ENCODE measurements around the gene CHTF18.
"Not testable (repeated sequence)": the region's sequence is repeated elsewhere in the genome, so short reads cannot be mapped to it uniquely, and the experiment has no call there.

CHTF18 gene

DNA sequence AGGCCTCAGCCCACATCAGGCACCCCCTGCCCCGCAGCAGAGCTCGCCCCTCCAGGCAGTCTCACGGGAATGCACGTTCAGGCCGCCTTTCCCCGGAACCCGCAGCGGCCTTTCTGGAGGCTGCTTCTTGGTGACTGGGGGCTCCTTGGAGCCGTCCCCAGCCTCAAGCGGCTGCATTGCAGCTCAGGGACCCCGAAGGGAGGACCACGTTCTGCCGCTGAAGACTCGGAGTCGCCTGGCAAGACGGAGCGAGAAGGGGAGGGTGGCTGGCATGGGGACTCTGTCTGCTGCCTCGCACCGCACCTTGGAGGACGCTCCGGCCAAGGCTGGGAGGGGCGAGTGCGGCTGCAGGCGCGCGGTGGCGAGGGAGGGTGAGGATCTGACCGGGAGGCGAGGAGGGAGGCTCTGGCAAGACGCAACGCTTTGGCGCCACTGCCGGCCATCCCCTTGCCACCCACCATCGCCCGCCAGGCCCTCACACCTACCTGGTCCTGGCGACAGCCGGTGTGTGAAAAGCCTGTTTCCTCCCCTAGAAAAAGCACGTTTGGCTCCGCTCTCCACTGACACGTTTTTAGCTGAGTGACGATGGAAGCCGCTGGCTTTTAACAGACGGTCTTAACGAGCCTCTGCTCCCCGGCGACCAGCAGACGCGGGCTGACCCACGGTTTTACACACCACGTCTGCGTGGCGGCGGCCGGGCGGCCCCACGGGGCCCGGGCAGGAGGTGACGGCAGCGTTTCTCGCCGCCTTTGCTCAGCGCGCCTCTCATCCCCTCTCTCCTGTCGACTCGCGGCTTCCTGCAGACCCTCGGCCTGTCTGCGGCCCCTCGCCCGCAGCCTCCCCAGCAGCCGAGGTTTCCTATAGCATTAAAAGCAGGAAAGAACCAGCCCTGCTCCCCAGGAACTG is 28.8 kb downstream of the CHTF18 start:
- H3K4me3 ChIP-seq (ENCODE audit: low read depth, low read length): no peak overlapping the region
- no peaks in the 10 kb centered on the region for H3K27me3 ChIP-seq (ENCODE audit: control insufficient read depth, insufficient read depth, low read length)
- no peak overlapping the region for H3K27ac ChIP-seq (ENCODE audit: low read depth, low read length)
- no peaks in the 10 kb centered on the region for H3K36me3 ChIP-seq (ENCODE audit: control insufficient read depth, insufficient read depth, low read length)
- H3K9ac ChIP-seq (ENCODE audit: low read depth, low read length): no peak overlapping the region
- peaks cover 3% of the 10 kb centered on the region; the same call in 1 of the 2 replicates for H3K9me3 ChIP-seq (ENCODE audit: control insufficient read depth, insufficient read depth, low read length)
- no peaks in the 10 kb centered on the region for H3K4me1 ChIP-seq (ENCODE audit: control insufficient read depth, insufficient read depth, low read length)

DNA sequence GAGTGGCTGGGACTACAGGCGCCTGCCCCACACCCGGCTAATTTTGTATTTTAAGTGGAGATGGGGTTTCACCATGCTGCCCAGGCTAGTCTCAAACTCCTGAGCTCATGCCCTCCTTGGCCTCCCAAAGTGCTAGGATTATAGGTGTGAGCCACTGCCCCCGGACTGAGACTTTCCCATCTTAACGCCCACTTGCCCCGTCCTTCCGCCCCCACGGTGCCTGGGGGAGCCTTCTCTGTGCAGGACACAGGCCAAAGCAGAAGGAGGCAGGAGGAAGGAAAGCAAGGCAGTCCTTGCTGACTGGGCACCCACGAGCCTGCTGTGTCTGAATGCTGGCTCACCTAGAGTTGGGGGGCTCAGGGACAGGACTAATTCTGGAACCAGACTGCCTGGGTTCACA is 29.7 kb downstream of the CHTF18 start:
- Histone ChIP-seq H3K27ac (ENCODE audit: low read depth, low read length) (no peak overlapping the region), H3K9me3 (ENCODE audit: control insufficient read depth, insufficient read depth, low read length) (peaks cover 3% of the 10 kb centered on the region; the same call in 1 of the 2 replicates), H3K36me3 (ENCODE audit: control insufficient read depth, insufficient read depth, low read length) (no peaks in the 10 kb centered on the region), H3K27me3 (ENCODE audit: control insufficient read depth, insufficient read depth, low read length) (no peaks in the 10 kb centered on the region), H3K9ac (ENCODE audit: low read depth, low read length) (no peak overlapping the region), H3K4me3 (ENCODE audit: low read depth, low read length) (no peak overlapping the region), H3K4me1 (ENCODE audit: control insufficient read depth, insufficient read depth, low read length) (no peaks in the 10 kb centered on the region)

DNA sequence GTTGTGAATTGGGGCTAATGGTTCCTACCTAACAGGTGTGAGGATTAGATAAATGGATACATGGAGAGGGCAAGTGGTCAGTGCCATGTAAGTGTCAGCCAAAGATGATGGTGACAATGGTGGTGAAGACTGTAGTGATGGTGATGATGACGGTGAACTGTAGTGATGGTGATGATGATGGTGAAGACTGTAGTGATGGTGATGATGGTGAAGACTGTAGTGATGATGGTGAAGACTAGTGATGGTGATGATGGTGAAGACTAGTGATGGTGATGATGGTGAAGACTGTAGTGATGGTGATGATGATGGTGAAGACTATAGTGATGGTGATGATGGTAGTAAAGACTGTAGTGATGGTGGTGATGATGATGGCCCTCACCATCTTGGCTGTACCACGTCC is 30.2 kb downstream of the CHTF18 start:
- no peaks in the 10 kb centered on the region for H3K27me3 ChIP-seq (ENCODE audit: control insufficient read depth, insufficient read depth, low read length)
- peaks cover 3% of the 10 kb centered on the region; the same call in 1 of the 2 replicates for H3K9me3 ChIP-seq (ENCODE audit: control insufficient read depth, insufficient read depth, low read length)
- no peak overlapping the region for H3K4me3 ChIP-seq (ENCODE audit: low read depth, low read length)
- no peaks in the 10 kb centered on the region for H3K36me3 ChIP-seq (ENCODE audit: control insufficient read depth, insufficient read depth, low read length)
- no peak overlapping the region for H3K27ac ChIP-seq (ENCODE audit: low read depth, low read length)
- no peak overlapping the region for H3K9ac ChIP-seq (ENCODE audit: low read depth, low read length)
- H3K4me1 ChIP-seq (ENCODE audit: control insufficient read depth, insufficient read depth, low read length): no peaks in the 10 kb centered on the region

DNA sequence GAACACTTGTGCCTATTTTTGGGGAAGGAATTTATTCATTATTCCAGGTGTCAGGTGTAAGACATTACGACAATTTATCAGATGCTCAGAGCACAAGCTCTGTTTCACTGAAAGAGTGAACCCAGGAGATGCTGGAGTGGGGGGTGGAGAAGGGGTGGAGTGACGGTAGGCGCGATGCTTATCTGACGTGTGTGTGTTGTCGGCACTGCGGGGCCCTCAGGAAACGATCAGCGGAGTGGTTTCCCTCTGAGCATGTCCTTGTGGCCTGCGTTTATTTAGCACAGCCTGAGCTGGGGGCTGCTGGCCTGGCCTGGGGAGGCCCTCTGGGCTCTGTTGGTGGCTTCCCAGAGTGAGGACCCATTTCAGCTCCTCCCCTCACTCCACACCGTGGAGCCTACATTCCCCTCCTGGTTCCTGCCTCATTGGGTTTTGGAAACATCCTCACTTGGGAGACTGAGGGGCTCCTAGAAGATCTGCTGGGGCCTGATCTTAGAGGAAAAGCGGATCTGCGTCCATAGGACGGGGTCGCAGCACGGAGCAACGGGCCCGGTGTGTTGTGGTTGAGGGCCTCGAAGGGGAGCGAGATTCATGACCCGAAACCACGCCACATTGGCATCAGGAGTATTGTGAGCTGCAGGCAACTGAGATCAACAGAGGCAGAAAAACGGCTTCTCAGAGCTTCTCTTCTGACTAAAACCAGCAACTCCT is 31.1 kb downstream of the CHTF18 start:
- H3K4me1 ChIP-seq (ENCODE audit: control insufficient read depth, insufficient read depth, low read length): no peaks in the 10 kb centered on the region
- no peak overlapping the region for H3K27ac ChIP-seq (ENCODE audit: low read depth, low read length)
- no peak overlapping the region for H3K4me3 ChIP-seq (ENCODE audit: low read depth, low read length)

GRCh38 chr16:820044-820408 is 31.6 kb downstream of the CHTF18 start:
- not testable (repeated sequence) for H3K4me3 ChIP-seq (ENCODE audit: low read depth, low read length); H3K36me3 ChIP-seq (ENCODE audit: control insufficient read depth, insufficient read depth, low read length); H3K9ac ChIP-seq (ENCODE audit: low read depth, low read length); H3K9me3 ChIP-seq (ENCODE audit: control insufficient read depth, insufficient read depth, low read length); H3K27me3 ChIP-seq (ENCODE audit: control insufficient read depth, insufficient read depth, low read length); H3K4me1 ChIP-seq (ENCODE audit: control insufficient read depth, insufficient read depth, low read length); H3K27ac ChIP-seq (ENCODE audit: low read depth, low read length)

More for the DNA sequence above, 31.1 kb downstream of the CHTF18 start:
- H3K36me3 ChIP-seq (ENCODE audit: control insufficient read depth, insufficient read depth, low read length): no peaks in the 10 kb centered on the region
- H3K9ac ChIP-seq (ENCODE audit: low read depth, low read length): no peak overlapping the region
- H3K9me3 ChIP-seq (ENCODE audit: control insufficient read depth, insufficient read depth, low read length): peaks cover 3% of the 10 kb centered on the region; the same call in 1 of the 2 replicates
- H3K27me3 ChIP-seq (ENCODE audit: control insufficient read depth, insufficient read depth, low read length): no peaks in the 10 kb centered on the region

- H3K27me3 ChIP-seq (ENCODE audit: control insufficient read depth, insufficient read depth, low read length): no peaks in the 10 kb centered on the region
- H3K27ac ChIP-seq (ENCODE audit: low read depth, low read length): no peak overlapping the region
- no peak overlapping the region for H3K4me3 ChIP-seq (ENCODE audit: low read depth, low read length)
- peaks cover 3% of the 10 kb centered on the region; the same call in 1 of the 2 replicates for H3K9me3 ChIP-seq (ENCODE audit: control insufficient read depth, insufficient read depth, low read length)
- H3K9ac ChIP-seq (ENCODE audit: low read depth, low read length): no peak overlapping the region
- no peaks in the 10 kb centered on the region for H3K36me3 ChIP-seq (ENCODE audit: control insufficient read depth, insufficient read depth, low read length)
- H3K4me1 ChIP-seq (ENCODE audit: control insufficient read depth, insufficient read depth, low read length): no peaks in the 10 kb centered on the region
Measured at GRCh38 chr16:820748-821147, 32.3 kb downstream of the CHTF18 start.

- Histone ChIP-seq H3K4me3 (ENCODE audit: low read depth, low read length) (no peak overlapping the region), H3K4me1 (ENCODE audit: control insufficient read depth, insufficient read depth, low read length) (no peaks in the 10 kb centered on the region), H3K27me3 (ENCODE audit: control insufficient read depth, insufficient read depth, low read length) (no peaks in the 10 kb centered on the region), H3K27ac (ENCODE audit: low read depth, low read length) (no peak overlapping the region), H3K36me3 (ENCODE audit: control insufficient read depth, insufficient read depth, low read length) (no peaks in the 10 kb centered on the region), H3K9ac (ENCODE audit: low read depth, low read length) (no peak overlapping the region), H3K9me3 (ENCODE audit: control insufficient read depth, insufficient read depth, low read length) (peaks cover 3% of the 10 kb centered on the region; the same call in 1 of the 2 replicates)
Measured at GRCh38 chr16:821751-822150, 33.3 kb downstream of the CHTF18 start.

- no peak overlapping the region for H3K27ac ChIP-seq (ENCODE audit: low read depth, low read length)
- H3K4me1 ChIP-seq (ENCODE audit: control insufficient read depth, insufficient read depth, low read length): no peaks in the 10 kb centered on the region
- no peak overlapping the region for H3K9ac ChIP-seq (ENCODE audit: low read depth, low read length)
- H3K9me3 ChIP-seq (ENCODE audit: control insufficient read depth, insufficient read depth, low read length): peaks cover 3% of the 10 kb centered on the region; the same call in 1 of the 2 replicates
- H3K27me3 ChIP-seq (ENCODE audit: control insufficient read depth, insufficient read depth, low read length): no peaks in the 10 kb centered on the region
- H3K36me3 ChIP-seq (ENCODE audit: control insufficient read depth, insufficient read depth, low read length): no peaks in the 10 kb centered on the region
- H3K4me3 ChIP-seq (ENCODE audit: low read depth, low read length): no peak overlapping the region
Measured at GRCh38 chr16:822174-822908, 33.9 kb downstream of the CHTF18 start.

DNA sequence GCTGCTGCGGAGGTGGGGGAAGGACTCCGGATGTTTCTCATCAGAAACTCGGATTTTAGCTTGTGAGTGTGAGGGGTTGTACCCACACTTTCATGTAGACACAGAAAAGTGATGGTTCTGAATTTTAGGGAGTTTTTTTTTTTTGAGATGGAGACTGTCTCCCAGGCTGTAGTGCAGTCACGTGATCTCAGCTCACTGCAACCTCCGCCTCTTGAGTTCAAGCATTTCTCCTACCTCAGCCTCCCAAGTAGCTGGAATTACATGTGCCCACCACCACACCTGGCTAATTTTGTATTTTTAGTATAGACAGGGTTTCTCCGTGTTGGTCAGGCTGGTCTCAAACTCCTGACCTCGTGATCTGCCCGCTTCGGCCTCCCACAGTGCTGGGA is 34.5 kb downstream of the CHTF18 start:
- Histone ChIP-seq H3K9me3 (ENCODE audit: control insufficient read depth, insufficient read depth, low read length) (peaks cover 3% of the 10 kb centered on the region; the same call in 1 of the 2 replicates), H3K36me3 (ENCODE audit: control insufficient read depth, insufficient read depth, low read length) (no peaks in the 10 kb centered on the region), H3K9ac (ENCODE audit: low read depth, low read length) (no peak overlapping the region), H3K4me3 (ENCODE audit: low read depth, low read length) (no peak overlapping the region), H3K27me3 (ENCODE audit: control insufficient read depth, insufficient read depth, low read length) (no peaks in the 10 kb centered on the region), H3K27ac (ENCODE audit: low read depth, low read length) (no peak overlapping the region), H3K4me1 (ENCODE audit: control insufficient read depth, insufficient read depth, low read length) (no peaks in the 10 kb centered on the region)

- H3K9ac ChIP-seq (ENCODE audit: low read depth, low read length): no peak overlapping the region
- H3K9me3 ChIP-seq (ENCODE audit: control insufficient read depth, insufficient read depth, low read length): no peaks in the 10 kb centered on the region
- no peak overlapping the region for H3K4me3 ChIP-seq (ENCODE audit: low read depth, low read length)
- no peak overlapping the region for H3K27ac ChIP-seq (ENCODE audit: low read depth, low read length)
- no peaks in the 10 kb centered on the region for H3K27me3 ChIP-seq (ENCODE audit: control insufficient read depth, insufficient read depth, low read length)
- no peaks in the 10 kb centered on the region for H3K36me3 ChIP-seq (ENCODE audit: control insufficient read depth, insufficient read depth, low read length)
- H3K4me1 ChIP-seq (ENCODE audit: control insufficient read depth, insufficient read depth, low read length): no peaks in the 10 kb centered on the region
Measured at GRCh38 chr16:824194-824593, 35.8 kb downstream of the CHTF18 start.

Measured in HUES48 (cell line).